ENCODE measurements around the gene KHDC1.

- TF ChIP-seq CTCF (IDR thresholded peaks at IDR 0.05) (no peak), POLR2A (IDR thresholded peaks at IDR 0.05) (no peak)
Observed at GRCh38 chr6:73250016-73250415, 13.0 kb downstream of the KHDC1 start.

Data from Peyer's patch (tissue), 4 donors.